H1 (cell line): Measurements from ENCODE around the gene CYP46A1. TPM values are rescaled to one million over a fixed set of nuclear protein-coding genes. Genes with fewer than 3 reads are reported as not detected.

Source experiments
- CTCF ChIA-PET: fragments of 300-600 bp; sonication (Branson Sonifier 250); formaldehyde crosslinking; loops from one replicate; lab custom pipeline; 2021; ENCODE audit not compliant: partially characterized antibody; lab: Charles Lee
- POLR2A ChIA-PET: fragments of 300-600 bp; sonication (Branson Sonifier 250); formaldehyde crosslinking; loops from one replicate; lab custom pipeline; 2021; ENCODE audit warnings: inconsistent platforms; ENCODE audit not compliant: partially characterized antibody; lab: Charles Lee
- DNase-seq, 2 experiments: peaks; one replicate each; pipeline versions ENCODE4 v3.0.0 to v3.0.0-alpha.2; 2010 to 2022; ENCODE audit warnings: low spot score in 2 of 2, low read depth in 1 of 2, mixed read lengths in 1 of 2
- FAIRE-seq: peaks from 2 replicates; lab custom pipeline; 2011; peaks lifted over from hg19 to GRCh38; lab: Jason Lieb, UNC
- H2AFZ ChIP-seq: 2 replicates; pipeline ENCODE4 v1.8.1; 2012; ENCODE audit warnings: low read length, inconsistent platforms
- H2AK5ac ChIP-seq: 2 replicates; pipeline ENCODE4 v1.6.1; 2013; ENCODE audit warnings: low read depth, low read length
- H2BK120ac ChIP-seq: replicated peaks from 2 replicates; pipeline ENCODE3; 2013; ENCODE audit warnings: low read depth, low read length, inconsistent platforms
- H2BK12ac ChIP-seq: 2 replicates; pipeline ENCODE4 v1.6.1; 2013; ENCODE audit warnings: low read depth, low read length
- H2BK15ac ChIP-seq: 2 replicates; pipeline ENCODE4 v1.6.1; 2013; ENCODE audit warnings: low read length
- H2BK20ac ChIP-seq: 2 replicates; pipeline ENCODE4 v1.6.1; 2013; ENCODE audit warnings: low read length
- H2BK5ac ChIP-seq: 2 replicates; pipeline ENCODE4 v1.6.1; 2013; ENCODE audit warnings: low read depth, low read length
- H3K14ac ChIP-seq: 2 replicates; pipeline ENCODE4 v1.6.1; 2013; ENCODE audit warnings: inconsistent platforms; ENCODE audit not compliant: insufficient read length
- H3K18ac ChIP-seq: 2 replicates; pipeline ENCODE4 v1.6.1; 2013; ENCODE audit warnings: low read length; ENCODE audit errors: extremely low read depth
- H3K23ac ChIP-seq: 2 replicates; pipeline ENCODE4 v1.6.1; 2013; ENCODE audit warnings: inconsistent platforms; ENCODE audit not compliant: insufficient read length
- H3K23me2 ChIP-seq: 2 replicates; pipeline ENCODE4 v1.6.1; 2013; ENCODE audit warnings: low read depth, low read length
- H3K27ac ChIP-seq: 2 replicates; pipeline ENCODE4 v1.6.1; 2011; ENCODE audit warnings: low read depth, low read length, inconsistent platforms
- H3K27me3 ChIP-seq, 4 experiments: replicated peaks in 1 of 4; 1 replicate in 1 of 4; 2 replicates in 3 of 4; pipeline versions ENCODE4 v1.6.1 to v1.8.1; 2011 to 2013; ENCODE audit warnings: low read length in 3 of 4, mild to moderate bottlenecking in 3 of 4, inconsistent platforms in 2 of 4, mixed read lengths in 2 of 4, moderate library complexity in 1 of 4; ENCODE audit not compliant: control insufficient read depth in 3 of 4, insufficient read depth in 3 of 4; ENCODE audit errors: extremely low read depth in 1 of 4
- H3K36me3 ChIP-seq, 4 experiments: 2 replicates each; pipeline versions ENCODE4 v1.6.1 to v1.8.1; 2011 to 2013; ENCODE audit warnings: mild to moderate bottlenecking in 4 of 4, low read length in 3 of 4, moderate library complexity in 2 of 4, control low read depth in 1 of 4, inconsistent platforms in 1 of 4; ENCODE audit not compliant: insufficient read depth in 4 of 4, control insufficient read depth in 2 of 4
- H3K4ac ChIP-seq: replicated peaks from 2 replicates; pipeline ENCODE3; 2013; ENCODE audit warnings: low read length, low read depth, mixed read lengths, inconsistent platforms; ENCODE audit not compliant: insufficient read length
- H3K4me1 ChIP-seq, 4 experiments: replicated peaks in 1 of 4; 1 replicate in 1 of 4; 2 replicates in 3 of 4; pipeline versions ENCODE4 v1.6.1 to v1.8.1; 2011 to 2013; ENCODE audit warnings: low read length in 3 of 4, inconsistent platforms in 2 of 4, mixed read lengths in 1 of 4; ENCODE audit not compliant: insufficient read depth in 4 of 4, control insufficient read depth in 3 of 4
- H3K4me2 ChIP-seq, 2 experiments: 2 replicates each; pipeline versions ENCODE4 v1.6.1 to v1.8.1; 2011 to 2013; ENCODE audit warnings: low read depth in 2 of 2, low read length in 2 of 2, control low read depth in 1 of 2, inconsistent platforms in 1 of 2, mild to moderate bottlenecking in 1 of 2; ENCODE audit not compliant: insufficient read depth in 1 of 2
- H3K4me3 ChIP-seq, 4 experiments: fragments of 200-600, 300-600 bp in 1 of 4; sonication (generic), shearing (Covaris generic), sonication (Bioruptor Twin) in 1 of 4; 2 replicates each; pipeline versions ENCODE4 v1.5.1 to v1.8.1; 2011 to 2016; ENCODE audit warnings: low read length in 4 of 4, low read depth in 3 of 4, control low read depth in 2 of 4, inconsistent platforms in 2 of 4, mild to moderate bottlenecking in 2 of 4, mixed read lengths in 1 of 4, moderate library complexity in 1 of 4; ENCODE audit not compliant: insufficient read depth in 2 of 4; ENCODE audit errors: extremely low read depth in 1 of 4
- H3K56ac ChIP-seq: replicated peaks from 2 replicates; pipeline ENCODE3; 2013; ENCODE audit warnings: low read depth, mild to moderate bottlenecking, mixed read lengths, low read length, inconsistent platforms; ENCODE audit not compliant: insufficient read length
- H3K79me1 ChIP-seq: 2 replicates; pipeline ENCODE4 v1.6.1; 2013; ENCODE audit warnings: low read depth, low read length, control low read depth
- H3K79me2 ChIP-seq, 2 experiments: 2 replicates each; pipeline versions ENCODE4 v1.6.1 to v1.8.1; 2012 to 2013; ENCODE audit warnings: low read length in 2 of 2, mild to moderate bottlenecking in 2 of 2, inconsistent platforms in 1 of 2; ENCODE audit not compliant: insufficient read depth in 2 of 2, control insufficient read depth in 1 of 2
- H3K9ac ChIP-seq, 4 experiments: replicated peaks in 1 of 4; 1 replicate in 1 of 4; 2 replicates in 3 of 4; pipeline versions ENCODE4 v1.6.1 to v1.8.1; 2011 to 2013; ENCODE audit warnings: low read depth in 3 of 4, low read length in 3 of 4, control low read depth in 2 of 4, mild to moderate bottlenecking in 2 of 4, moderate library complexity in 2 of 4, inconsistent platforms in 1 of 4; ENCODE audit errors: extremely low read depth in 1 of 4
- H3K9me3 ChIP-seq, 2 experiments: 2 replicates each; pipeline versions ENCODE4 v1.6.1 to v1.8.1; 2012 to 2013; ENCODE audit warnings: mild to moderate bottlenecking in 2 of 2, moderate library complexity in 2 of 2, control low read depth in 1 of 2, inconsistent platforms in 1 of 2, low read depth in 1 of 2, low read length in 1 of 2, mixed read lengths in 1 of 2; ENCODE audit not compliant: insufficient read depth in 2 of 2
- H4K20me1 ChIP-seq, 2 experiments: replicated peaks in 1 of 2; 2 replicates each; pipeline versions ENCODE3 to v1.8.1; 2011 to 2013; ENCODE audit warnings: inconsistent platforms in 2 of 2, low read length in 2 of 2, mild to moderate bottlenecking in 1 of 2; ENCODE audit not compliant: insufficient read depth in 2 of 2, control insufficient read depth in 1 of 2
- H4K5ac ChIP-seq: 2 replicates; pipeline ENCODE4 v1.6.1; 2013; ENCODE audit warnings: low read length, low read depth, mixed read lengths, inconsistent platforms; ENCODE audit not compliant: insufficient read length
- H4K8ac ChIP-seq: 2 replicates; pipeline ENCODE4 v1.8.0; 2013; ENCODE audit warnings: mild to moderate bottlenecking, moderate library complexity, low read length, inconsistent platforms; ENCODE audit not compliant: insufficient read depth; ENCODE audit errors: extremely low read depth
- H4K91ac ChIP-seq: replicated peaks from 2 replicates; pipeline ENCODE3; 2013; ENCODE audit warnings: low read length, mixed read lengths, inconsistent platforms; ENCODE audit not compliant: insufficient read length
- CTBP2 ChIP-seq: IDR thresholded peaks from 2 replicates; pipeline ENCODE4 v1.7.0; 2011; ENCODE audit warnings: borderline replicate concordance, mild to moderate bottlenecking, moderate library complexity, mixed read lengths, low read length; ENCODE audit not compliant: insufficient read depth, insufficient read length
- FOSL1 ChIP-seq: IDR thresholded peaks from 2 replicates; pipeline ENCODE4 v1.6.1; 2011; ENCODE audit warnings: mild to moderate bottlenecking, low read depth, low read length, moderate library complexity; ENCODE audit not compliant: insufficient read depth
- KDM4A ChIP-seq: IDR thresholded peaks from one replicate; pipeline ENCODE4 v1.7.1; 2012; ENCODE audit warnings: low read depth, mild to moderate bottlenecking, moderate library complexity, low read length, inconsistent platforms; ENCODE audit not compliant: severe bottlenecking
- POLR2AphosphoS5 ChIP-seq: IDR thresholded peaks from 2 replicates; pipeline ENCODE4 v1.6.1; 2011; ENCODE audit warnings: low read depth, low read length
- TAF7 ChIP-seq: optimal IDR thresholded peaks from 2 replicates; pipeline ENCODE3; 2011; ENCODE audit warnings: low read depth, mild to moderate bottlenecking, inconsistent platforms, low read length, moderate library complexity, borderline replicate concordance
- TBP ChIP-seq: IDR thresholded peaks from 2 replicates; pipeline ENCODE4 v1.6.1; 2011; ENCODE audit warnings: low read depth, low read length, improper control_type of control experiment
- WGBS, 2 experiments: shearing (Covaris generic) in 1 of 2; methylation state at CpG; one replicate each; pipeline versions ENCODE4 v1.1.6 to v1.1.7; 2013 to 2015; ENCODE audit warnings: low lambda C conversion rate in 2 of 2, mixed read lengths in 2 of 2, inconsistent platforms in 1 of 2, low coverage in 1 of 2, missing lambda C conversion rate in 1 of 2; ENCODE audit not compliant: insufficient replicate concordance in 2 of 2, insufficient coverage in 1 of 2, insufficient read length in 1 of 2; ENCODE audit errors: extremely low coverage in 1 of 2, missing lambda C conversion rate in 1 of 2; 5-methylcytosine and 5-hydroxymethylcytosine counted together
- polyA plus RNA-seq, 7 experiments: library from polyadenylated mRNA; depleted of rRNA in 3 of 7; stranded (reverse) in 5 of 7; unstranded in 2 of 7; fragments of >200 nt in 5 of 7; fragments of 200-250 nt in 2 of 7; gene quantifications; 1 replicate in 5 of 7; 2 replicates in 1 of 7; 4 replicates in 1 of 7; pipeline versions ENCODE4 v1.2.1 to v1.2.3, GENCODE V29; 2011 to 2013; ENCODE audit warnings: missing spikeins in 2 of 7, mixed read lengths in 2 of 7
- total RNA-seq: library from RNA; stranded (reverse); fragmentation: NEBNext Ultra II Directional; extraction: Animal tissue kit (Norgen Biotek cat#: 25700); gene quantifications from 2 replicates; pipeline ENCODE4 v1.2.1, GENCODE V29; 2021
- TF ChIP-seq, protein P1 (sequence below): IDR thresholded peaks from 2 replicates; pipeline ENCODE4 v1.6.1; 2011; ENCODE audit warnings: low read depth, mild to moderate bottlenecking, low read length; ENCODE audit not compliant: insufficient read depth

The CYP46A1 gene
- total and polyA plus RNA-seq, 2 of the 8 experiments (the other 6 are each of a cell fraction or from before 2014, with no cell fraction given), result 0.41 to 1.3 TPM

GRCh38 chr14:99673305-99674063, 10.6 kb upstream of the CYP46A1 start:
- H3K18ac ChIP-seq, result peak overlapping the region; percentile 51; the same call in 1 of the 2 replicates
- H3K23ac ChIP-seq, result no peak overlapping the region
- H3K9ac ChIP-seq, result no peak overlapping the region; a peak in 1 of 7 replicates
- ChIA-PET CTCF (interaction anchor here (0.7 to 1.2 kb wide), 4 partner anchors 11 to 79 kb away, joined by 3 to 7 read pairs (median 3); partner anchors contain the start of gene CYP46A1), POLR2A (interaction anchor here (0.7 to 0.8 kb wide), 2 partner anchors 9 to 79 kb away, joined by 3 read pairs; no protein-coding TSS in a partner anchor)
- H4K91ac ChIP-seq, result no peak overlapping the region
- H3K14ac ChIP-seq, result no peak overlapping the region
- H2BK15ac ChIP-seq, result no peak overlapping the region
- H3K9me3 ChIP-seq, result peaks cover 6 to 10% of the 10 kb centered on the region in 2 experiments; a peak in 3 of 4 replicates
- H2BK5ac ChIP-seq, result peak overlapping the region; percentile 52
- no peak overlapping the region for H3K4ac ChIP-seq
- H3K4me3 ChIP-seq, result no peak overlapping the region
- no peak overlapping the region for H4K5ac ChIP-seq
- whole genome bisulfite sequencing, 2 experiments, result 98% methylated on average over 5 of the region's 8 CpGs; no CpG with 5 or more reads in 1 of the 2 experiments
- H3K36me3 ChIP-seq, result no peaks in the 10 kb centered on the region
- no peak overlapping the region for H3K4me2 ChIP-seq
- H4K8ac ChIP-seq, result no peak overlapping the region; the same call in 1 of the 2 replicates
- H3K4me1 ChIP-seq, result peaks cover 15 to 26% (median 22%) of the 10 kb centered on the region in 4 experiments
- H2BK12ac ChIP-seq, result peak overlapping the region; percentile 60; the same call in 1 of the 2 replicates
- no peaks in the 10 kb centered on the region for H4K20me1 ChIP-seq
- TF ChIP-seq, protein P1, sequence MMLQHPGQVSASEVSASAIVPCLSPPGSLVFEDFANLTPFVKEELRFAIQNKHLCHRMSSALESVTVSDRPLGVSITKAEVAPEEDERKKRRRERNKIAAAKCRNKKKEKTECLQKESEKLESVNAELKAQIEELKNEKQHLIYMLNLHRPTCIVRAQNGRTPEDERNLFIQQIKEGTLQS, result no peak
- TF ChIP-seq CTBP2 (no peak), TBP (no peak), POLR2AphosphoS5 (no peak), KDM4A (no peak), TAF7 (no peak), FOSL1 (no peak)
- H2AFZ ChIP-seq, result no peak overlapping the region
- H2BK20ac ChIP-seq, result no peak overlapping the region
- H3K56ac ChIP-seq, result no peak overlapping the region
- H3K27ac ChIP-seq, result no peak overlapping the region
- 0 out of 2 replicates have a peak overlapping the region, but pooled peaks have one; percentile 70 for H2AK5ac ChIP-seq
- no peak for DNase-seq
- no peaks in the 10 kb centered on the region for H3K27me3 ChIP-seq
- no peaks in the 10 kb centered on the region for H3K23me2 ChIP-seq
- no peak overlapping the region for H2BK120ac ChIP-seq
- FAIRE-seq, result no peak
- no peaks in the 10 kb centered on the region for H3K79me2 ChIP-seq
- H3K79me1 ChIP-seq, result no peaks in the 10 kb centered on the region
